Measurements from ENCODE around the gene IL31RA.

DNA sequence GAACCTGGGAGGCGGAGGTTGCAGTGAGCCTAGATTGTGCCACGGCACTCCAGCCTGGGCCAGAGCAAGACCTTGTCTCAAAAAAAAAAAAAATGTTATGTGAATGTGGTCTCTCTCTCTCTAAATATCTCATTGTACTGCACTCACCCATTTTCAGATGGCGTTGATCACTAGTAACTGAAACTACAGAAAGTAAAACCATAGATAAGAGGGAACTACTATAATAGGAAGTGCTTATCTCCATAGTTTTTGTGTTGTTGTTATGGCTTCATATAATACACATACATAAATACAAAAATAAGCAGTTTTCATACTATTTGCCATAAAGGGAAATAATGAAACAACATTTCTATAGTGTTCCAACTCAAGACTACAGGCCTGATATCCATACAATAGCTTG, 9.1 kb downstream of the IL31RA start:
- TF ChIP-seq, protein P1, sequence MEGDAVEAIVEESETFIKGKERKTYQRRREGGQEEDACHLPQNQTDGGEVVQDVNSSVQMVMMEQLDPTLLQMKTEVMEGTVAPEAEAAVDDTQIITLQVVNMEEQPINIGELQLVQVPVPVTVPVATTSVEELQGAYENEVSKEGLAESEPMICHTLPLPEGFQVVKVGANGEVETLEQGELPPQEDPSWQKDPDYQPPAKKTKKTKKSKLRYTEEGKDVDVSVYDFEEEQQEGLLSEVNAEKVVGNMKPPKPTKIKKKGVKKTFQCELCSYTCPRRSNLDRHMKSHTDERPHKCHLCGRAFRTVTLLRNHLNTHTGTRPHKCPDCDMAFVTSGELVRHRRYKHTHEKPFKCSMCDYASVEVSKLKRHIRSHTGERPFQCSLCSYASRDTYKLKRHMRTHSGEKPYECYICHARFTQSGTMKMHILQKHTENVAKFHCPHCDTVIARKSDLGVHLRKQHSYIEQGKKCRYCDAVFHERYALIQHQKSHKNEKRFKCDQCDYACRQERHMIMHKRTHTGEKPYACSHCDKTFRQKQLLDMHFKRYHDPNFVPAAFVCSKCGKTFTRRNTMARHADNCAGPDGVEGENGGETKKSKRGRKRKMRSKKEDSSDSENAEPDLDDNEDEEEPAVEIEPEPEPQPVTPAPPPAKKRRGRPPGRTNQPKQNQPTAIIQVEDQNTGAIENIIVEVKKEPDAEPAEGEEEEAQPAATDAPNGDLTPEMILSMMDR (IDR thresholded peaks at IDR 0.05; ENCODE audit: insufficient read depth, low read length, poor library complexity, severe bottlenecking) = no peak
- no peak for TF ChIP-seq EZH2phosphoT487 (conservative IDR thresholded peaks at IDR 0.05; ENCODE audit: low read length)

Measured in SU-DHL-6 (cell line).